HepG2 (cell line): ENCODE results near the gene PCARE. TPM values are rescaled to one million over a fixed set of nuclear protein-coding genes. Genes with fewer than 3 reads are reported as not detected.

Source experiments
- ATAC-seq: fragments of 200-7000 bp; cut with Tn5 transposase; 3 replicates; pipeline ENCODE4 v1.9.1; 2020; ENCODE audit warnings: mild to moderate bottlenecking, moderate library complexity
- BruUV-seq: library from RNA; stranded (reverse); fragments of 400-500 nt; replicated peaks from 2 replicates; lab custom pipeline; 2021; lab: Mats Ljungman, UMichigan
- CTCF ChIA-PET: fragments of 300-600 bp; formaldehyde crosslinking; extraction: SDS; loops from one replicate; lab custom pipeline; 2021; ENCODE audit warnings: low total read pairs, inconsistent platforms, low intra/inter-chr PET ratio; lab: Yijun Ruan, JAX
- POLR2A ChIA-PET: fragments of 350-600 bp; sonication (Branson Sonifier 250); formaldehyde crosslinking; loops from one replicate; lab custom pipeline; 2020; ENCODE audit warnings: antibody characterized with exemption, inconsistent platforms; lab: Yijun Ruan, JAX
- DNase-seq: peaks from one replicate; pipeline ENCODE4 v3.0.0-alpha.2; 2015; ENCODE audit warnings: low spot score
- FAIRE-seq: peaks from 3 replicates; lab custom pipeline; 2011; peaks lifted over from hg19 to GRCh38; lab: Jason Lieb, UNC
- H2AFZ ChIP-seq: one replicate; pipeline ENCODE4 v1.6.1; 2011; ENCODE audit warnings: low read length, inconsistent platforms
- H3K27ac ChIP-seq: fragments of 300-600 bp; 3 replicates; pipeline ENCODE4 v1.8.0; 2011; ENCODE audit warnings: mixed run types, mild to moderate bottlenecking, mixed read lengths, low read length, inconsistent platforms; ENCODE audit not compliant: insufficient read depth; ENCODE audit errors: extremely low read length
- H3K27me3 ChIP-seq, 2 experiments: fragments of 200-600 bp in 1 of 2; 2 replicates in 1 of 2; 3 replicates in 1 of 2; pipeline versions ENCODE4 v1.6.0 to v1.8.0; 2011; ENCODE audit warnings: low read length in 2 of 2, mild to moderate bottlenecking in 2 of 2, moderate library complexity in 2 of 2, inconsistent platforms in 1 of 2; ENCODE audit not compliant: insufficient read depth in 2 of 2, control insufficient read depth in 1 of 2
- H3K36me3 ChIP-seq, 2 experiments: fragments of 200-600 bp in 1 of 2; replicated peaks in 1 of 2; 2 replicates in 1 of 2; 3 replicates in 1 of 2; pipeline versions ENCODE4 v1.5.1 to v1.8.0; 2011; ENCODE audit warnings: low read length in 2 of 2, inconsistent platforms in 1 of 2; ENCODE audit not compliant: insufficient read depth in 2 of 2, control insufficient read depth in 1 of 2
- H3K4me1 ChIP-seq: 2 replicates; pipeline ENCODE4 v1.5.1; 2012; ENCODE audit warnings: low read length, inconsistent platforms; ENCODE audit not compliant: insufficient read depth
- H3K4me2 ChIP-seq: 2 replicates; pipeline ENCODE4 v1.6.0; 2011; ENCODE audit warnings: low read depth, low read length, inconsistent platforms
- H3K4me3 ChIP-seq, 3 experiments: fragments of 200-600 bp in 1 of 3; sonication (generic), shearing (Covaris generic) in 1 of 3; replicated peaks in 1 of 3; 2 replicates each; pipeline ENCODE4 v1.5.1; 2011 to 2016; ENCODE audit warnings: low read length in 3 of 3, inconsistent platforms in 2 of 3, low read depth in 2 of 3, mild to moderate bottlenecking in 2 of 3, control low read depth in 1 of 3, mixed read lengths in 1 of 3; ENCODE audit not compliant: insufficient read depth in 1 of 3
- H3K79me2 ChIP-seq: one replicate; pipeline ENCODE4 v1.6.1; 2011; ENCODE audit warnings: low read length, inconsistent platforms; ENCODE audit not compliant: insufficient read depth
- H3K9ac ChIP-seq: 2 replicates; pipeline ENCODE4 v1.6.0; 2011; ENCODE audit warnings: mild to moderate bottlenecking, low read depth, low read length, inconsistent platforms; ENCODE audit not compliant: insufficient read depth
- H3K9me3 ChIP-seq: 2 replicates; pipeline ENCODE4 v1.5.1; 2012; ENCODE audit warnings: mild to moderate bottlenecking, low read length
- H4K20me1 ChIP-seq: 2 replicates; pipeline ENCODE4 v1.6.0; 2011; ENCODE audit warnings: inconsistent platforms, mild to moderate bottlenecking, low read length, moderate library complexity; ENCODE audit not compliant: insufficient read depth
- MAFF ChIP-seq: IDR thresholded peaks from 2 replicates; pipeline ENCODE4 v1.6.1; 2011; ENCODE audit warnings: low read depth, low read length, improper control_type of control experiment
- MAFK ChIP-seq, 2 experiments: IDR thresholded peaks in 1 of 2; conservative IDR thresholded peaks in 1 of 2; 2 replicates each; pipeline ENCODE4 v1.6.1; 2011; ENCODE audit warnings: improper control_type of control experiment in 2 of 2, low read length in 2 of 2
- NFE2L1 ChIP-seq: sonication (generic); formaldehyde crosslinking; IDR thresholded peaks from 2 replicates; pipeline ENCODE4 v1.4.0; 2020; ENCODE audit warnings: missing genetic modification reagents, mild to moderate bottlenecking, borderline replicate concordance
- NR0B2 ChIP-seq: sonication (generic); formaldehyde crosslinking; IDR thresholded peaks from 2 replicates; pipeline ENCODE4 v1.4.0; 2020; ENCODE audit warnings: mild to moderate bottlenecking, missing genetic modification reagents
- PAWR ChIP-seq: sonication (generic); formaldehyde crosslinking; IDR thresholded peaks from 2 replicates; pipeline ENCODE4 v1.4.0; 2020; ENCODE audit warnings: missing genetic modification reagents, mild to moderate bottlenecking, borderline replicate concordance
- POGZ ChIP-seq: sonication (generic); formaldehyde crosslinking; IDR thresholded peaks from 2 replicates; pipeline ENCODE4 v1.4.0; 2020; ENCODE audit warnings: mild to moderate bottlenecking, missing genetic modification reagents
- SRSF1 ChIP-seq: fragments of 200-400 bp; formaldehyde crosslinking; optimal IDR thresholded peaks from 2 replicates; pipeline ENCODE3; 2017; ENCODE audit warnings: mild to moderate bottlenecking, low read depth, low read length, moderate library complexity
- TBX3 ChIP-seq: fragments of 450-650 bp; IDR thresholded peaks from 2 replicates; pipeline ENCODE4 v1.6.1; 2017; ENCODE audit warnings: antibody characterized with exemption, mild to moderate bottlenecking, inconsistent platforms, borderline replicate concordance
- in situ Hi-C: cut with HindIII; loops from 2 replicates; pipeline ENCODE4 v1.10.0; 2017; ENCODE audit warnings: low pct_unique_long_range_greater_than_20kb; ENCODE audit not compliant: extremely low pct_ligation_motif_present
- intact Hi-C: fragments of 100-400 bp; cut with micrococcal nuclease; formaldehyde crosslinking; loops from one replicate; pipeline ENCODE4 v1.10.0; 2022; ENCODE audit not compliant: unreplicated experiment
- polyA plus RNA-seq, 8 experiments: library from polyadenylated mRNA; depleted of rRNA in 3 of 8; stranded (reverse) in 7 of 8; unstranded in 1 of 8; fragments of >200 nt; fragmentation: Illumina TruSeq in 4 of 8; extraction: Trizol in 4 of 8; gene quantifications; 2 replicates each; pipeline versions ENCODE4 v1.2.1 to v1.2.3, GENCODE V29; 2011 to 2016; ENCODE audit warnings: low read depth in 4 of 8, missing spikeins in 1 of 8, mixed read lengths in 1 of 8; ENCODE audit not compliant: insufficient read depth in 1 of 8
- total RNA-seq, 5 experiments: library from RNA; depleted of rRNA; stranded (reverse); fragments of >200 nt; fragmentation: Illumina TruSeq; extraction: Trizol; gene quantifications; 2 replicates each; pipeline ENCODE4 v1.2.3, GENCODE V29; 2016; ENCODE audit warnings: low read depth in 1 of 5
- TF ChIP-seq, protein P1 (sequence below): IDR thresholded peaks from 2 replicates; pipeline ENCODE4 v1.6.1; 2016; ENCODE audit warnings: mild to moderate bottlenecking, missing biosample characterization, missing genetic modification reagents
- TF ChIP-seq, protein P2 (sequence below): sonication (generic); formaldehyde crosslinking; IDR thresholded peaks from 2 replicates; pipeline ENCODE4 v1.5.0; 2020; ENCODE audit warnings: mild to moderate bottlenecking, missing genetic modification reagents
- TF ChIP-seq, protein P3 (sequence below): sonication (generic); formaldehyde crosslinking; IDR thresholded peaks from 2 replicates; pipeline ENCODE4; 2020; ENCODE audit warnings: missing genetic modification reagents, mild to moderate bottlenecking, borderline replicate concordance
- TF ChIP-seq, protein P4 (sequence below): sonication (generic); formaldehyde crosslinking; IDR thresholded peaks from 2 replicates; pipeline ENCODE4 v1.4.0; 2020; ENCODE audit warnings: mild to moderate bottlenecking, missing genetic modification reagents

Gene PCARE
- total and polyA plus RNA-seq, 2 of the 13 experiments (the other 11 are each of a cell fraction or from before 2014, with no cell fraction given), result not detected

DNA sequence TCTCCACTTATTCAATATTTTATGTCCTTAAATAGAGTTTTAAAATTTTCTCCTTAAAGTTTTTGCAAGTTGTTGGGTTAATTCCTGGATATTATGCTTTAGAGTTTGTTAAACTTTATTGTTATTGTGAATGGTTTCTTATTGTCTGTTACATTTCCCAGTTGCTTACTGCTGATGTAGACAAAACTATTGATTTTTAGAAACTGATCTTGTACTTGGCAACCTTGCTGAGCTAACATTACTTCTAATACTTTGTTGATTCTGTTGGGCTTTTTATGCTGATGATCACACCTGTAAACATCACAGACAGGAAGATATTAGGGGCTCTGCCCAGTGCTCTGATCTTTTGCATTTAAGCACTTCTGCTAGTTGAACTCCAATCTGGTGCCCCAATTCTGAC is 38.1 kb upstream of the PCARE start:
- no peak overlapping the region for H2AFZ ChIP-seq
- no peak overlapping the region for H3K4me3 ChIP-seq
- DNase-seq (no peak), FAIRE-seq (no peak), ATAC-seq (no peak)
- intact Hi-C loops, result no loop called here
- CTCF ChIA-PET, result no interaction called here
- peaks cover 22% of the 10 kb centered on the region for H3K4me1 ChIP-seq
- no peak overlapping the region for H3K9ac ChIP-seq
- BruUV-seq, result no TSS peak
- H3K27ac ChIP-seq, result no peak overlapping the region
- H4K20me1 ChIP-seq, result no peaks in the 10 kb centered on the region
- in situ Hi-C loops, result no loop called here
- POLR2A ChIA-PET, result no interaction called here
- no peaks in the 10 kb centered on the region for H3K36me3 ChIP-seq
- H3K27me3 ChIP-seq, result 0 out of 5 replicates have a peak, but pooled peaks cover 0 to 3% of the 10 kb centered on the region in 2 experiments
- H3K79me2 ChIP-seq, result no peaks in the 10 kb centered on the region
- H3K4me2 ChIP-seq, result no peak overlapping the region
- no peaks in the 10 kb centered on the region for H3K9me3 ChIP-seq
- TF ChIP-seq TBX3, result no peak
- TF ChIP-seq, protein P1, sequence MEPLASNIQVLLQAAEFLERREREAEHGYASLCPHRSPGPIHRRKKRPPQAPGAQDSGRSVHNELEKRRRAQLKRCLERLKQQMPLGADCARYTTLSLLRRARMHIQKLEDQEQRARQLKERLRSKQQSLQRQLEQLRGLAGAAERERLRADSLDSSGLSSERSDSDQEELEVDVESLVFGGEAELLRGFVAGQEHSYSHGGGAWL (CRISPR knock-in tag), result no peak
- TF ChIP-seq NR0B2, result no peak
- TF ChIP-seq, protein P2, sequence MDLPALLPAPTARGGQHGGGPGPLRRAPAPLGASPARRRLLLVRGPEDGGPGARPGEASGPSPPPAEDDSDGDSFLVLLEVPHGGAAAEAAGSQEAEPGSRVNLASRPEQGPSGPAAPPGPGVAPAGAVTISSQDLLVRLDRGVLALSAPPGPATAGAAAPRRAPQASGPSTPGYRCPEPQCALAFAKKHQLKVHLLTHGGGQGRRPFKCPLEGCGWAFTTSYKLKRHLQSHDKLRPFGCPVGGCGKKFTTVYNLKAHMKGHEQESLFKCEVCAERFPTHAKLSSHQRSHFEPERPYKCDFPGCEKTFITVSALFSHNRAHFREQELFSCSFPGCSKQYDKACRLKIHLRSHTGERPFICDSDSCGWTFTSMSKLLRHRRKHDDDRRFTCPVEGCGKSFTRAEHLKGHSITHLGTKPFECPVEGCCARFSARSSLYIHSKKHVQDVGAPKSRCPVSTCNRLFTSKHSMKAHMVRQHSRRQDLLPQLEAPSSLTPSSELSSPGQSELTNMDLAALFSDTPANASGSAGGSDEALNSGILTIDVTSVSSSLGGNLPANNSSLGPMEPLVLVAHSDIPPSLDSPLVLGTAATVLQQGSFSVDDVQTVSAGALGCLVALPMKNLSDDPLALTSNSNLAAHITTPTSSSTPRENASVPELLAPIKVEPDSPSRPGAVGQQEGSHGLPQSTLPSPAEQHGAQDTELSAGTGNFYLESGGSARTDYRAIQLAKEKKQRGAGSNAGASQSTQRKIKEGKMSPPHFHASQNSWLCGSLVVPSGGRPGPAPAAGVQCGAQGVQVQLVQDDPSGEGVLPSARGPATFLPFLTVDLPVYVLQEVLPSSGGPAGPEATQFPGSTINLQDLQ (CRISPR knock-in tag), result no peak
- TF ChIP-seq NFE2L1 (CRISPR knock-in tag), result no peak
- TF ChIP-seq MAFK (conservative IDR thresholded peaks at IDR 0.05 in 1 of 2, IDR thresholded peaks at IDR 0.05 in 1 of 2; ENCODE audit: low read length in 2 of 2), result peak; percentile 50 to 65
- TF ChIP-seq, protein P3, sequence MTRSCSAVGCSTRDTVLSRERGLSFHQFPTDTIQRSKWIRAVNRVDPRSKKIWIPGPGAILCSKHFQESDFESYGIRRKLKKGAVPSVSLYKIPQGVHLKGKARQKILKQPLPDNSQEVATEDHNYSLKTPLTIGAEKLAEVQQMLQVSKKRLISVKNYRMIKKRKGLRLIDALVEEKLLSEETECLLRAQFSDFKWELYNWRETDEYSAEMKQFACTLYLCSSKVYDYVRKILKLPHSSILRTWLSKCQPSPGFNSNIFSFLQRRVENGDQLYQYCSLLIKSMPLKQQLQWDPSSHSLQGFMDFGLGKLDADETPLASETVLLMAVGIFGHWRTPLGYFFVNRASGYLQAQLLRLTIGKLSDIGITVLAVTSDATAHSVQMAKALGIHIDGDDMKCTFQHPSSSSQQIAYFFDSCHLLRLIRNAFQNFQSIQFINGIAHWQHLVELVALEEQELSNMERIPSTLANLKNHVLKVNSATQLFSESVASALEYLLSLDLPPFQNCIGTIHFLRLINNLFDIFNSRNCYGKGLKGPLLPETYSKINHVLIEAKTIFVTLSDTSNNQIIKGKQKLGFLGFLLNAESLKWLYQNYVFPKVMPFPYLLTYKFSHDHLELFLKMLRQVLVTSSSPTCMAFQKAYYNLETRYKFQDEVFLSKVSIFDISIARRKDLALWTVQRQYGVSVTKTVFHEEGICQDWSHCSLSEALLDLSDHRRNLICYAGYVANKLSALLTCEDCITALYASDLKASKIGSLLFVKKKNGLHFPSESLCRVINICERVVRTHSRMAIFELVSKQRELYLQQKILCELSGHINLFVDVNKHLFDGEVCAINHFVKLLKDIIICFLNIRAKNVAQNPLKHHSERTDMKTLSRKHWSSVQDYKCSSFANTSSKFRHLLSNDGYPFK (CRISPR knock-in tag), result no peak
- TF ChIP-seq MAFF, result peak; percentile 30; the same call in 1 of the 2 replicates
- TF ChIP-seq, protein P4, sequence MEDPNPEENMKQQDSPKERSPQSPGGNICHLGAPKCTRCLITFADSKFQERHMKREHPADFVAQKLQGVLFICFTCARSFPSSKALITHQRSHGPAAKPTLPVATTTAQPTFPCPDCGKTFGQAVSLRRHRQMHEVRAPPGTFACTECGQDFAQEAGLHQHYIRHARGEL, result no peak
- no peak for TF ChIP-seq PAWR
- no peak for TF ChIP-seq SRSF1
- TF ChIP-seq POGZ (CRISPR knock-in tag), result no peak
- TF ChIP-seq, all 625 proteins: peak for 2
